Liver (tissue), 3 donors: ENCODE data around the gene RBM22.

Experiments
- CTCF ChIP-seq: fragments of 150-350 bp; IDR thresholded peaks from 2 replicates; pipeline ENCODE4 v1.5.1; 2017; ENCODE audit warnings: improper control_type of control experiment, low read depth, low read length; ENCODE audit not compliant: missing input control
- GABPA ChIP-seq, 2 donors: IDR thresholded peaks in 1 of 2; conservative IDR thresholded peaks in 1 of 2; 2 replicates each; pipeline ENCODE4 v1.6.1; 2016; ENCODE audit warnings: antibody characterized with exemption in 2 of 2, mild to moderate bottlenecking in 1 of 2, moderate library complexity in 1 of 2
- JUND ChIP-seq, 2 donors: IDR thresholded peaks; 2 replicates each; pipeline ENCODE4 v1.6.1; 2016; ENCODE audit warnings: antibody characterized with exemption in 2 of 2
- RAD21 ChIP-seq, 2 donors: IDR thresholded peaks; 2 replicates each; pipeline ENCODE4 v1.6.1; 2016; ENCODE audit warnings: antibody characterized with exemption in 2 of 2, mild to moderate bottlenecking in 2 of 2
- REST ChIP-seq: IDR thresholded peaks from 2 replicates; pipeline ENCODE4 v1.6.1; 2016; ENCODE audit warnings: antibody characterized with exemption, mild to moderate bottlenecking
- donor health status: healthy.
- donor health status: healthy.

GRCh38 chr5:150659360-150660107 lies 41.3 kb downstream of the RBM22 start:
- TF ChIP-seq CTCF (no peak), JUND (IDR thresholded peaks at IDR 0.05) (no peak), GABPA (IDR thresholded peaks at IDR 0.05 in 1 of 2, conservative IDR thresholded peaks at IDR 0.05 in 1 of 2) (no peak), RAD21 (IDR thresholded peaks at IDR 0.05) (no peak), REST (no peak)
